HEK293 (cell line): ENCODE results near the gene ACVR1C.

Experiments
- EGR2 ChIP-seq: fragments of 450-650 bp; formaldehyde crosslinking; IDR thresholded peaks from 2 replicates; pipeline ENCODE4 v1.5.1; 2016; ENCODE audit warnings: low read depth, missing biosample characterization, missing genetic modification characterization
- FEZF1 ChIP-seq: fragments of 450-650 bp; formaldehyde crosslinking; IDR thresholded peaks from 2 replicates; pipeline ENCODE4 v1.5.1; 2016; ENCODE audit warnings: missing biosample characterization, missing genetic modification characterization
- IKZF3 ChIP-seq: fragments of 450-650 bp; IDR thresholded peaks from 2 replicates; pipeline ENCODE4 v1.5.0; 2018; ENCODE audit warnings: missing biosample characterization, mild to moderate bottlenecking, missing genetic modification characterization, moderate library complexity
- KLF9 ChIP-seq: fragments of 450-650 bp; formaldehyde crosslinking; IDR thresholded peaks from 2 replicates; pipeline ENCODE4 v1.5.1; 2016; ENCODE audit warnings: missing biosample characterization, missing genetic modification characterization, low read depth
- PATZ1 ChIP-seq: fragments of 450-650 bp; formaldehyde crosslinking; IDR thresholded peaks from 2 replicates; pipeline ENCODE4 v1.5.1; 2016; ENCODE audit warnings: missing biosample characterization, missing genetic modification characterization
- PBX3 ChIP-seq: sonication (generic); formaldehyde crosslinking; IDR thresholded peaks from 2 replicates; pipeline ENCODE4 v1.8.1; 2022; ENCODE audit warnings: mild to moderate bottlenecking, moderate library complexity, missing genetic modification reagents
- TCF7L2 ChIP-seq: IDR thresholded peaks from 2 replicates; pipeline ENCODE4 v1.6.1; 2011; ENCODE audit warnings: low read depth, mild to moderate bottlenecking, inconsistent platforms, low read length, moderate library complexity, borderline replicate concordance
- ZBTB1 ChIP-seq: fragments of 450-650 bp; formaldehyde crosslinking; IDR thresholded peaks from 2 replicates; pipeline ENCODE4 v1.5.1; 2016; ENCODE audit warnings: missing biosample characterization, missing genetic modification characterization
- ZBTB48 ChIP-seq: fragments of 450-650 bp; formaldehyde crosslinking; IDR thresholded peaks from 2 replicates; pipeline ENCODE4 v1.5.1; 2016; ENCODE audit warnings: missing biosample characterization, missing genetic modification characterization
- ZBTB6 ChIP-seq: fragments of 450-650 bp; formaldehyde crosslinking; IDR thresholded peaks from 2 replicates; pipeline ENCODE4 v1.5.1; 2017; ENCODE audit warnings: missing biosample characterization, missing genetic modification characterization
- ZEB2 ChIP-seq: fragments of 450-650 bp; formaldehyde crosslinking; IDR thresholded peaks from 2 replicates; pipeline ENCODE4 v1.5.1; 2016; ENCODE audit warnings: missing biosample characterization, missing genetic modification characterization
- ZFP69B ChIP-seq: fragments of 450-650 bp; formaldehyde crosslinking; IDR thresholded peaks from 2 replicates; pipeline ENCODE4 v1.5.1; 2016; ENCODE audit warnings: missing biosample characterization, missing genetic modification characterization
- ZNF132 ChIP-seq: fragments of 450-650 bp; formaldehyde crosslinking; IDR thresholded peaks from 2 replicates; pipeline ENCODE4 v1.5.1; 2017; ENCODE audit warnings: missing biosample characterization, missing genetic modification characterization, borderline replicate concordance
- ZNF16 ChIP-seq: fragments of 450-650 bp; formaldehyde crosslinking; IDR thresholded peaks from 2 replicates; pipeline ENCODE4 v1.5.1; 2016; ENCODE audit warnings: low read depth, missing biosample characterization, missing genetic modification characterization
- ZNF174 ChIP-seq: fragments of 450-650 bp; formaldehyde crosslinking; IDR thresholded peaks from 2 replicates; pipeline ENCODE4 v1.5.0; 2017; ENCODE audit warnings: missing biosample characterization, mild to moderate bottlenecking, missing genetic modification characterization
- ZNF18 ChIP-seq: fragments of 450-650 bp; formaldehyde crosslinking; IDR thresholded peaks from 2 replicates; pipeline ENCODE4 v1.5.1; 2016; ENCODE audit warnings: missing biosample characterization, missing genetic modification characterization
- ZNF23 ChIP-seq: fragments of 450-650 bp; formaldehyde crosslinking; IDR thresholded peaks from 2 replicates; pipeline ENCODE4 v1.5.1; 2016; ENCODE audit warnings: missing biosample characterization, missing genetic modification characterization, borderline replicate concordance
- ZNF501 ChIP-seq: fragments of 450-650 bp; formaldehyde crosslinking; IDR thresholded peaks from 2 replicates; pipeline ENCODE4 v1.5.1; 2016; ENCODE audit warnings: missing biosample characterization, missing genetic modification characterization
- ZNF510 ChIP-seq: fragments of 450-650 bp; formaldehyde crosslinking; IDR thresholded peaks from 2 replicates; pipeline ENCODE4 v1.5.1; 2018; ENCODE audit warnings: mild to moderate bottlenecking, missing genetic modification characterization, missing biosample characterization; ENCODE audit not compliant: insufficient replicate concordance
- ZNF513 ChIP-seq: fragments of 450-650 bp; IDR thresholded peaks from 2 replicates; pipeline ENCODE4 v1.5.1; 2018; ENCODE audit warnings: missing biosample characterization, missing genetic modification characterization
- ZNF518A ChIP-seq: fragments of 450-650 bp; formaldehyde crosslinking; conservative IDR thresholded peaks from 2 replicates; pipeline ENCODE4 v1.5.1; 2016; ENCODE audit warnings: low read depth, missing biosample characterization, missing genetic modification characterization
- ZNF529 ChIP-seq: fragments of 450-650 bp; formaldehyde crosslinking; IDR thresholded peaks from 2 replicates; pipeline ENCODE4 v1.5.1; 2017; ENCODE audit warnings: missing genetic modification characterization, missing biosample characterization; ENCODE audit not compliant: insufficient replicate concordance
- ZNF571 ChIP-seq: fragments of 450-650 bp; formaldehyde crosslinking; IDR thresholded peaks from 2 replicates; pipeline ENCODE4 v1.5.0; 2017; ENCODE audit warnings: missing biosample characterization, missing genetic modification characterization
- ZNF580 ChIP-seq: fragments of 450-650 bp; formaldehyde crosslinking; IDR thresholded peaks from 2 replicates; pipeline ENCODE4 v1.5.1; 2016; ENCODE audit warnings: missing biosample characterization, missing genetic modification characterization
- ZNF830 ChIP-seq: fragments of 450-650 bp; IDR thresholded peaks from 2 replicates; pipeline ENCODE4 v1.5.0; 2018; ENCODE audit warnings: missing biosample characterization, missing genetic modification characterization, low read depth, mild to moderate bottlenecking, moderate library complexity
- ZNF843 ChIP-seq: fragments of 450-650 bp; formaldehyde crosslinking; IDR thresholded peaks from 2 replicates; pipeline ENCODE4 v1.5.1; 2016; ENCODE audit warnings: missing biosample characterization, missing genetic modification characterization

Gene ACVR1C

GRCh38 chr2:157488877-157489276, 139.8 kb downstream of the ACVR1C start (continued):
- no peak for TF ChIP-seq PATZ1
- TF ChIP-seq ZBTB1 = no peak
- no peak for TF ChIP-seq ZNF18 (tag by site-specific recombination)
- TF ChIP-seq IKZF3 (tag by site-specific recombination) = no peak
- TF ChIP-seq TCF7L2 = no peak
- TF ChIP-seq PBX3 (CRISPR knock-in tag) = no peak
- TF ChIP-seq FEZF1 (tag by site-specific recombination) = peak; percentile 65
- TF ChIP-seq ZEB2 (tag by site-specific recombination) = no peak
- no peak for TF ChIP-seq ZNF510 (tag by site-specific recombination)
- TF ChIP-seq ZNF501 = no peak
- TF ChIP-seq ZNF843 (tag by site-specific recombination) = peak; percentile 64; the same call in 1 of the 2 replicates
- TF ChIP-seq ZNF132 (tag by site-specific recombination) = no peak
- no peak for TF ChIP-seq ZNF580
- no peak for TF ChIP-seq KLF9 (tag by site-specific recombination)
- no peak for TF ChIP-seq ZNF23 (tag by site-specific recombination)
- no peak for TF ChIP-seq ZBTB6 (tag by site-specific recombination)
- TF ChIP-seq ZNF529 (tag by site-specific recombination) = no peak
- TF ChIP-seq ZNF174 = no peak
- TF ChIP-seq ZNF518A = no peak
- no peak for TF ChIP-seq ZFP69B (tag by site-specific recombination)
- TF ChIP-seq ZBTB48 (tag by site-specific recombination) = no peak
- TF ChIP-seq ZNF513 = peak; percentile 58
- TF ChIP-seq ZNF571 (tag by site-specific recombination) = no peak
- no peak for TF ChIP-seq ZNF16
- TF ChIP-seq ZNF830 (tag by site-specific recombination) = no peak
- peak; percentile 75 for TF ChIP-seq EGR2 (tag by site-specific recombination)
